Measurements from ENCODE around the gene APOBEC3G.
A peak's percentile ranks its signal among the peaks of the same experiment; 100 is the strongest.

APOBEC3G gene

GRCh38 chr22:39090426-39091064, 13.5 kb downstream of the APOBEC3G start:
- DNase-seq (ENCODE audit: low spot score) = peak; percentile 33
- no peak for FAIRE-seq

GRCh38 chr22:39091126-39092081, 14.3 kb downstream of the APOBEC3G start:
- no peak for FAIRE-seq
- DNase-seq (ENCODE audit: low spot score) = no peak

DNA sequence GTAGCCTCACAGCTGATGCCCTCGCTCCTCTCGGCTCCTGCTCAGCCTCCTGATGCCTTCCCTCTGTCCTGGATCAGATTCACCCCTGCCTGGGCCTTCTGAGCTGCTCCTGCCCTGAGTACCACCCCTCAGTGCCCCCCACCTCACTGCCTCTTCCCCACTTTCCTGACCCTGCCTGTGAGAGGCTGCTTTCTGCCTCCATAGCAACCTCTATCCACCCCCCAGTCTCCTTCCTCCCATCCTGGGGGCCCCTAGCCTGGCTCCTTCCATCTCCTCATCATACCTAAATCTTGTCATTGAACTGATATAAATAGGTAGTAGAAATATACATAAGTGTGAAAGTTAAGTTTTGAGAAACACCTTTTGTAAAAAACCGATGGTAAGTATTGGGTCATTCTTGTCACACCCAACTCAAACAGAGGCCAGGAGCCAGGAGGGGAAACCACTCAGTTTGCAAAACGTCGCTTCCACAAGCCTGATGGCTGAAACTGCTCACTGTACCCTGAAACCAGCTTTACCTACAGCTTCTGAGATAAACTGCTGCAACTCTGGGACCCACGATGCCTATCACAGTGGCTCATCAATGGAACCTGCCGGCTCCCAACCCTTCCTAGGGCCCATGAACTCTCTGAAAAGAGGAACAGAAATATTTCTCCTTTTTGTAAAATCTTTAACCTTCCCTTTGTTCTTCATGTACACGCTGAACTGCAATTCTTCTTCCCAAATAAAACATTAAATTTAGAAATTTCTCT, 15.2 kb downstream of the APOBEC3G start:
- no peak for FAIRE-seq
- no peak for DNase-seq (ENCODE audit: low spot score)

DNA sequence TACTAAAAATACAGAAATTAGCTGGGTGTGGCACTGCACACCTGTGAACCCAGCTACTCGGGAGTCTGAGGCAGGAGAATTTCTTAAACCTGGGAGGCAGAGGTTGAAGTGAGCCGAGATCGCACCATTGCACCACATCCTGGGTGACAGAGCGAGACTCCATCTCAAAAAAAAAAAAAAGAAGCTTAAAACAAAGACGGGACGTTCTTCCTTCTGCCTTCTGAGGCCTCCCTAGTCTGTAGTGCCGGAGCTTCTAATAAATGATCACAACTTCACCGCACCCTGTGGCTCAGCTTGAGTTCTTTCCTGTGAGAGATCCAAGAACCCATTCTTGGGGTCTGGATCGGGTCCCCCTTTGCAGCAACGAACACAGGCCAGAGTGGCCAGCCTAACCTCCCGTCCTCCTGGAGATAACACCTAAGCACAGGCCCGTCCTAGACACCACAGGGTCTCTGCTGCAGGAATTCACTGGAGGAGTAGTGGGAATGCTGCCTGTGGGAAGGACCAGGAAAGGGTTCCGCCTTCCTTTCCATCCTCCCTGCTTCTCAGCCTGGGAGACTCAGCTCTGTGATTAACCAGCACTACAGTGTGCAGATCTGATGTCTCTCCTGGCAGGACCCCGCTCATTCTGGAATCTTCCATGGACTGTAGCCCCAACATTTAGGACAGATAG, 17.8 kb downstream of the APOBEC3G start:
- DNase-seq (ENCODE audit: low spot score) (no peak), FAIRE-seq (no peak)

GRCh38 chr22:39095971-39096370, 18.9 kb downstream of the APOBEC3G start:
- FAIRE-seq = no peak
- DNase-seq (ENCODE audit: low spot score) = no peak

DNA sequence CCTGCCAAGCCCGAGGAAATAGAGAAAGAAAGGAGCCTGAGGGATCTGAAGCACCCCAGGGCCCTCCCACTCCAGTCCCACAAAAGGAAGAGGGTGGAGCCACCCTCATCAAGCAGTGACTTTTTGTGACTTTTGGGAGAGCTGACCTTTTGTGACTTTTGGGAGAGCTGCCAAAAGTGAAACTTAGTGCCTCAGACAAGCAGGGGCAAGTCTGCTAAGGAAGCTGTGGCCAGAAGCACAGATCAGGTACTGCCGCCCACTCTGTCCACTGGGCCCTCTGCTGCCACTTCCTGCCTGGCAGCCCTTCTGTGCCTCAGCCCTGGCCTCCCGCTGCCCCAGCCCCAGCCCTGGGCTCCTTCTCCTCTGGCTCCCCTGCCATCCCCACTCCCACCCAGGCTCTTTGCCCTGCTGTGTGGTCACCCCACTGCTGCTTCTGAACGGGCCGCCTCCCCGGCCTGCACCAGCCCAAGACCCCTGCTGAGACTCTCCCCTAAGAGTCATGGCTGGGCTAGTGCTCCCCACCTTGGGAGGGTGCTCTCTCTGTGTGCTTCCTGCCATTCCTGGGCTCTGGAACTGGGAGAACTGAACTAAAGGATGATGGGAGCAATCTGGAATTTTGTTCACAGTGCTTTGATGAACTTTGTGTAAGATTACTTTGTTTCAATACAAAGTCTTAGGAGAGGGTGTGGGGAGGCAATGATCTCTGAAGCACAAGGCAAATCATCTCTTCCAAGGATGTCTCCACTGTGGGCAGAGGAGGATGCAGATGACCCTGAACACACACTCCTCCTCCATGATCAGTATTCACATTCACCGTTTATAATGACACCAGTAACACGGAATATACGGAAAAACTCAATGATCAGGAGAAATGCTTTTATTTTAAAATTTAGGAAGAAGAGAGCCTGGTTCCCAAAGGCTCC, 20.3 kb downstream of the APOBEC3G start, which contains the start of gene APOBEC3H:
APOBEC3H (plus strand) TSS at position 147 of the 923 bp plus-strand sequence. CDS start 3,035 bp downstream, outside the sequence.
- FAIRE-seq (no peak), DNase-seq (ENCODE audit: low spot score) (no peak)

DNA sequence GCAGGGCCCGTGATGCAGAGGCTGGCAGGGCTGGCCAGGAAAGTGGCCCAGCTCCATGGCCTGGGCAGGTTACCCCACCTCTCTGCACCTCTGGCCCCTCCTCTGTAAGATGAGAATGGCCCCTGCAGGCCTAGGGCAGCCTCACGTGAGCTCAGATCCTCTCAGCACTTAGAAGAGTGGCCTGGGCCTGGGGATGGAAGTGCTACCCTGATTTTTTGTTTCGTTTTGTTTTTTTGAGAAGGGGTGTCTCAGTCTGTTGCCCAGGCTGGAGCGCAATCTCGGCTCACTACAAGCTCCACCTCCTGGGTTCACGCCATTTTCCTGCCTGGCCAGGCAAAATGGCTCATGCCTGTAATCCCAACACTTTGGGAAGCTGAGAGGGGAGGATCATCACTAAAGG, 21.0 kb downstream of the APOBEC3G start:
- FAIRE-seq (no peak), DNase-seq (ENCODE audit: low spot score) (no peak)

- no peak for DNase-seq (ENCODE audit: low spot score)
- FAIRE-seq = no peak
These were observed 21.5 kb downstream of the APOBEC3G start for GRCh38 chr22:39098576-39098975.

GRCh38 chr22:39101226-39101625, 24.2 kb downstream of the APOBEC3G start:
- FAIRE-seq (no peak), DNase-seq (ENCODE audit: low spot score) (no peak)

- no peak for DNase-seq (ENCODE audit: low spot score)
- FAIRE-seq = no peak
These were observed 26.4 kb downstream of the APOBEC3G start for GRCh38 chr22:39103431-39103830.

GRCh38 chr22:39106326-39106725, 29.3 kb downstream of the APOBEC3G start:
- no peak for FAIRE-seq

GRCh38 chr22:39108487-39108886, 31.4 kb downstream of the APOBEC3G start:
- DNase-seq (ENCODE audit: low spot score) (no peak), FAIRE-seq (no peak)

More at GRCh38 chr22:39106326-39106725, 29.3 kb downstream of the APOBEC3G start:
- no peak for DNase-seq (ENCODE audit: low spot score)

DNA sequence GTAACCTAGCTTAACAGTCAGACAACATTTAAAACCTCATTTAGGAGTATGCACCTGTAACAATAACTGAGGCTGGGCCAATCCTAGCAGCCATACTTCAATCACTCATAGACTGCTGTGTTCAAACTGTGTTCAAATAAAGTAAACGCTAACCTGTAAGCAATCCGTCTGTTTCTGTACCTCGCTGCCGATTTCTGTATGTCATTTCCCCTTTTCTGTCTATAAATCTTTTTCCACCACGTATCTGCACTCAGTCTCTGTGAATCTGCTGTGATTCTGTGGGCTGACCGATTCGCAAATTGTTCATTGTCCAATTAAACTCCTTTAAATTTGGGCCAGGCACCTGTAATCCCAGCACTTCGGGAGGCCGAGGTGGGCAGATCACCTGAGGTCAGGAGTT, 32.3 kb downstream of the APOBEC3G start:
- FAIRE-seq = no peak
- no peak for DNase-seq (ENCODE audit: low spot score)

GRCh38 chr22:39110631-39111561, 33.8 kb downstream of the APOBEC3G start:
- DNase-seq (ENCODE audit: low spot score) = no peak

DNA sequence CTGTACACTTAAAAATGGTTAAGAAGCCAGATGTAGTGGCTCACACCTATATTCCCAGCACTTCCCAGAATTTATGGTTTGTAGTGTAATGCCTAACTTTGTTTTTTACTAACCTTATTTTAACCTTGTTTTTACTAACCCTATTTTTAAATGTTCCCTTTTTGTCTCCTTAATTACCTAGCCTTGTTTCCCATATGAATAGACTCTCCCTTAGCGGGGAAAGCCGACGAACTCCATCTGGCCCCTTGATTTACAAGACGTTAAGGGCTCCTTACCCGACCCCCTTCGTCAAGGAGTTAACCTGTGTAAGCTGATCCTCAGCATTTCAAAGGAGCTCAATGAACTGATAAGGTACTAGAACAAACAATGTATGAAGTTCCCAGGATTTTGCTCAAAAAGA, 37.0 kb downstream of the APOBEC3G start:
- DNase-seq (ENCODE audit: low spot score) = no peak
- no peak for FAIRE-seq

More at GRCh38 chr22:39110631-39111561, 33.8 kb downstream of the APOBEC3G start:
- FAIRE-seq = no peak

DNA sequence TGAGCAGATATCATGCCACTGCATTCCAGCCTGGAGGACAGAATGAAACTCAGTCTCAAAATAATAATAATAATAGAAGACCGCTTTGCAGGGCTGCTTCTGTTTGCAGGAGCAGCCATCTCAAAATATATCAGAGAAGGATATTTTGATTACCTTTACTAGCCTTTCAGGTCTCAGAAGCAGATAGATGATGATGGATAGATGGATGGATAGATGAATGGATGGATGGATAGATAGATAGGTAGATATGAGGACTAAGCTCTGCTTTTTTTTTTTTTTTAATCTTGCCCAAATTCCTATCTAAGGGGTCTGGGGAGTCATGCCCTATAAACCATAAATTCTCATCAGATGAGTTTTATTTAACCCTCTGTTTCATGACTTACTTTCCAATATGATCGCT, 38.5 kb downstream of the APOBEC3G start:
- FAIRE-seq (no peak), DNase-seq (ENCODE audit: low spot score) (no peak)

DNA sequence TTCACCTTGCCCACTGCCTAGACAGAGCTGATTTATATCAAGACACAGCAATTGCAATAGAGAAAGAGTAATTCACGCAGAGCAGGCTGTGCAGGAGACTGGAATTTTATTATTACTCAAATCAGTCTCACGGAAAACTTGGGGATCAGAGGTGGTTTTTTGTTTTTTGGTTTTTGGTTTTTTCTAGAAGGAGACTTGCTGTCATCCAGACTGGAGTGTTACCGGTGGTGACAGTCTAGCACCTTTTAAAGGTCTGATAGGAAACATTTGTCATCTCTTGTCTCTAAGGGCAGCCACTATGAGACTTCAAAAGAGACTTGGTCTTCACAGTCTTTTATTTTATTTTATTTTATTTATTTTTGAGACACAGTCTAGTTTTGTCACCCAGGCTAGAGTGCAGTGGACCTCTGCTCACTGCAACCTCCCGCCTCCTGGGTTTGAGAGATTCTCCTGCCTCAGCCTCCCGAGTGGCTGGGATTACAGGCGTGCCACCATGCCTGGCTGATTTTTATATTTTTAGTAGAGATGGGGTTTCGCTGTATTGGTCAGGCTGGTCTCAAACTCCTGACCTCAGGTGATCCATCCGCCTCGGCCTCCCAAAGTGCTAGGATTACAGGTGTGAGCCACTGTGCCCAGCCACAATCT, 39.0 kb downstream of the APOBEC3G start:
- FAIRE-seq = no peak
- no peak for DNase-seq (ENCODE audit: low spot score)

DNA sequence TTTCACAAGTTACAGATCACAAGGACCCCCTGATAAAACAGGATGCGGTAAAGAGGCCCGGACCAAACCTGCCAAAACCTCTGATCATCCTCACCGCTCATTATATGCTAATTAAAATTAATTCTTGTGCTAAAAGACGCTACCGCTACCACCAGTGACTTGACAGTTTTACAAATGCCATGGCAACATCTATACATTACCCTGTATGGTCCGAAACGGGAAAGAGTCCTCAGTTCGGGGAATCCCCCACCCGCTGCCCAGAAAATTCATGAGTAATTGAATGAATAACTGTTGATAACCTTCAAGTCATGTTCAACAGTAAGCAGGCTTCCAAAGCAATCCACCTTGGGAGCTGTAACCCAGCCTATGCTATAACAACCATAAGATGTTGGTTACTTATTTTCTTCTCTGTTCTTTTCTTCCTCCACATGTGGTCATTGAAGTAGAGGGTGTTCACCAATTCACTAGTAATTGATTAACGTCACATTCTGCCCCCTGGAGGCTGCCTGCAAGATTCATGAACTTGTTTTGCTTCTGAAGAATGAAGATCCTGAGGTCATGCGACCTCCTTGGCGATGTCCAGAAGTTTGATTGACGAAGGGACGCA, 40.6 kb downstream of the APOBEC3G start:
- FAIRE-seq (peak; percentile 27), DNase-seq (ENCODE audit: low spot score) (peak; percentile 23)
